Mesodermal cell (in vitro differentiated cells): ENCODE results near the gene FOXO4.
A peak's percentile ranks its signal among the peaks of the same experiment; 100 is the strongest.

Experiments
- H3K27ac ChIP-seq: 2 replicates; pipeline ENCODE4 v1.7.0; 2013; ENCODE audit warnings: mild to moderate bottlenecking, low read depth, low read length, moderate library complexity; ENCODE audit not compliant: severe bottlenecking
- H3K36me3 ChIP-seq: 2 replicates; pipeline ENCODE4 v1.7.1; 2013; ENCODE audit warnings: mild to moderate bottlenecking, low read length, moderate library complexity; ENCODE audit not compliant: control insufficient read depth, insufficient read depth
- H3K4me1 ChIP-seq: one replicate; pipeline ENCODE4 v1.7.1; 2013; ENCODE audit warnings: mild to moderate bottlenecking, low read length; ENCODE audit not compliant: insufficient read depth, control insufficient read depth, poor library complexity, severe bottlenecking
- H3K4me3 ChIP-seq: 2 replicates; pipeline ENCODE4 v1.7.0; 2013; ENCODE audit warnings: low read length, control low read depth, mild to moderate bottlenecking; ENCODE audit not compliant: insufficient read depth, poor library complexity, severe bottlenecking; ENCODE audit errors: extremely low read depth
- H3K9me3 ChIP-seq: 2 replicates; pipeline ENCODE4 v1.7.1; 2013; ENCODE audit warnings: mild to moderate bottlenecking, low read length, moderate library complexity; ENCODE audit not compliant: control insufficient read depth
- WGBS, 2 experiments: methylation state at CpG; one replicate each; pipeline ENCODE4 v1.1.5; 2013; ENCODE audit warnings: missing lambda C conversion rate in 2 of 2; ENCODE audit not compliant: insufficient coverage in 2 of 2; 5-methylcytosine and 5-hydroxymethylcytosine counted together

FOXO4 gene

GRCh38 chrX:71098951-71099506 lies 3.4 kb downstream of the FOXO4 start:
- H3K36me3 ChIP-seq: no peaks in the 10 kb centered on the region
- WGBS, 2 experiments: 0 to 14% methylated on average over 2 of the region's 5 CpGs

DNA sequence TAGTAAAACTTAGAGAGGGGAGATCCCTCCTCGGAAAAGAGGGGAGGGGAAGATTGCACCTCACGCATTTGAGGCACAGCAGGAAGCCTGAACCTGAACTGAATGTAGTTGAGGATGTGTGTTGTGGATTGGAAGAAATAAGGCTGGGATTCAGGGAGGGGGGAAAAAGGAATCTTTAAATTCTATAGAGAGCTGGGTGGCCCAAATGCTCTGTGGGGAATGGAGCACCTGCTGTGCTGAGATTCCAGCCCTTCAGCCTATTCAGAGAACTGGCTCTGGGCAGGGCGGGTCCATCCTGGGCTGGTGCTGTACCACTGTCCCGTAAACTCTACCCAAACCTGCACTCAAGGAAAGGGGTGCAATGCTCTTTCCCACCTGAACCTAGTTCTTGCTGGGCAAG lies 4.1 kb downstream of the FOXO4 start:
- H3K4me1 ChIP-seq: peaks cover 34% of the 10 kb centered on the region
- WGBS, 2 experiments: 21 to 31% methylated on average over 2 to 3 of the region's 4 CpGs
- no peak overlapping the region for H3K27ac ChIP-seq
- no peaks in the 10 kb centered on the region for H3K9me3 ChIP-seq
- H3K4me3 ChIP-seq: no peak overlapping the region
- H3K36me3 ChIP-seq: no peaks in the 10 kb centered on the region

More at GRCh38 chrX:71098951-71099506, 3.4 kb downstream of the FOXO4 start:
- Histone ChIP-seq H3K9me3 (no peaks in the 10 kb centered on the region), H3K4me1 (peaks cover 29% of the 10 kb centered on the region), H3K27ac (no peak overlapping the region), H3K4me3 (no peak overlapping the region)

DNA sequence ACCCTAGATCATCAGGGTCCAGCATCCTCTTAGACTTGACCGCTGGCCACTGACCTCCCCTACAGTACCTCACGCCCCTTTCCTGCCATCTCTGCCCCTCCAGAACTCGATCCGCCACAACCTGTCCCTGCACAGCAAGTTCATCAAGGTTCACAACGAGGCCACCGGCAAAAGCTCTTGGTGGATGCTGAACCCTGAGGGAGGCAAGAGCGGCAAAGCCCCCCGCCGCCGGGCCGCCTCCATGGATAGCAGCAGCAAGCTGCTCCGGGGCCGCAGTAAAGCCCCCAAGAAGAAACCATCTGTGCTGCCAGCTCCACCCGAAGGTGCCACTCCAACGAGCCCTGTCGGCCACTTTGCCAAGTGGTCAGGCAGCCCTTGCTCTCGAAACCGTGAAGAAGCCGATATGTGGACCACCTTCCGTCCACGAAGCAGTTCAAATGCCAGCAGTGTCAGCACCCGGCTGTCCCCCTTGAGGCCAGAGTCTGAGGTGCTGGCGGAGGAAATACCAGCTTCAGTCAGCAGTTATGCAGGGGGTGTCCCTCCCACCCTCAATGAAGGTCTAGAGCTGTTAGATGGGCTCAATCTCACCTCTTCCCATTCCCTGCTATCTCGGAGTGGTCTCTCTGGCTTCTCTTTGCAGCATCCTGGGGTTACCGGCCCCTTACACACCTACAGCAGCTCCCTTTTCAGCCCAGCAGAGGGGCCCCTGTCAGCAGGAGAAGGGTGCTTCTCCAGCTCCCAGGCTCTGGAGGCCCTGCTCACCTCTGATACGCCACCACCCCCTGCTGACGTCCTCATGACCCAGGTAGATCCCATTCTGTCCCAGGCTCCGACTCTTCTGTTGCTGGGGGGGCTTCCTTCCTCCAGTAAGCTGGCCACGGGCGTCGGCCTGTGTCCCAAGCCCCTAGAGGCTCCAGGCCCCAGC lies 5.2 kb downstream of the FOXO4 start:
- 66 to 81% methylated on average over 11 to 14 of the region's 31 CpGs for WGBS, 2 experiments
- Histone ChIP-seq H3K4me1 (peaks cover 35% of the 10 kb centered on the region), H3K36me3 (no peaks in the 10 kb centered on the region), H3K4me3 (no peak overlapping the region), H3K27ac (no peak overlapping the region), H3K9me3 (no peaks in the 10 kb centered on the region)

- Histone ChIP-seq H3K36me3 (no peaks in the 10 kb centered on the region), H3K4me1 (peaks cover 37% of the 10 kb centered on the region), H3K27ac (peak overlapping the region; percentile 81), H3K9me3 (no peaks in the 10 kb centered on the region), H3K4me3 (no peak overlapping the region)
- WGBS, 2 experiments: no CpG with 5 or more reads among the region's 3 CpGs
Measured at GRCh38 chrX:71102292-71102691, 6.6 kb downstream of the FOXO4 start.

DNA sequence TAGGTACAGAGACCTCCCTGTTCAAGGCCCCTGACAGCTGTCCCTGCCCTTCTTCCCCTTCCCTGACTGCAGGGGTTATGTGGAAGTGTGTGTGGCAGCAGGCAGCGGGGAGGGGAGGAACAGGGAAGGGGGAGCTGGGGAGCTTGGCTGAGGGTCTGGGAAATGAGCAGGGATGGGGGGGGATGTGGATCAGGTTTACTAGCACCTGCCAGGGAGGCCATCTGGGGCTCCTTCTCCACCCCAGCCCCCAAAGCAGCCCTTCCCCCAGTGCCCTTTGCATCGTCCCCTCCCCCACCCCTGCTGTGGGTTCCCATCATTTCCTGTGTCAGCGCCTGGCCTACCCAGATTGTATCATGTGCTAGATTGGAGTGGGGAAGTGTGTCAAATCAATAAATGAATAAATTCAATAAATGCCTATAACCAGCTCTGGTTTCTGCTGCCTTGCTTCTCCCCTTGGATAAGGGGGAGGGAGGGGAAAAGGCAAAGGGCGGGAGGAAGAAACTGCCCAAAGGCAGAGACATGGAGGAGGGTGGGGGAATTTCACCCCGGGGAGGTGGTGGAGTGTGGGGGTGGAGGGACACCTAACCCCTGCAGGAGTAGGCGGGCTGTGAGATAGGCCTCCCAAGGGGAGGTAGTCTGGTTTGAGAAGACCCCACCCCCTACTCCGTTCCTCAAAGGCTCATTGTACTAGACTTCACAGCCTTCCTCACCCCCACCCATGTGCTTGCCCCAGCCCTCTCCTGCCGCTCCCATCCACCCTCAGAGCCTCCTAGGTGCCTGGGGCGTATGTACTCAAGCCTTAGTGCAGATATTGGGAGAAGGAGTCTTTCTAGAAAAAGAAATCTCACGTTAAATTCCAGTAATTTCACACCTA lies 7.7 kb downstream of the FOXO4 start:
- Histone ChIP-seq H3K9me3 (no peaks in the 10 kb centered on the region), H3K4me1 (peaks cover 42% of the 10 kb centered on the region), H3K27ac (peak overlapping the region; percentile 81), H3K36me3 (no peaks in the 10 kb centered on the region), H3K4me3 (peak overlapping the region; percentile 21)
- no CpG with 5 or more reads among the region's 10 CpGs for WGBS, 2 experiments

GRCh38 chrX:71105628-71106027 lies 10.0 kb downstream of the FOXO4 start:
- H3K27ac ChIP-seq: no peak overlapping the region
- no peaks in the 10 kb centered on the region for H3K36me3 ChIP-seq
- no CpG with 5 or more reads among the region's 3 CpGs for WGBS, 2 experiments
- H3K9me3 ChIP-seq: no peaks in the 10 kb centered on the region
- peaks cover 34% of the 10 kb centered on the region for H3K4me1 ChIP-seq
- no peak overlapping the region for H3K4me3 ChIP-seq

DNA sequence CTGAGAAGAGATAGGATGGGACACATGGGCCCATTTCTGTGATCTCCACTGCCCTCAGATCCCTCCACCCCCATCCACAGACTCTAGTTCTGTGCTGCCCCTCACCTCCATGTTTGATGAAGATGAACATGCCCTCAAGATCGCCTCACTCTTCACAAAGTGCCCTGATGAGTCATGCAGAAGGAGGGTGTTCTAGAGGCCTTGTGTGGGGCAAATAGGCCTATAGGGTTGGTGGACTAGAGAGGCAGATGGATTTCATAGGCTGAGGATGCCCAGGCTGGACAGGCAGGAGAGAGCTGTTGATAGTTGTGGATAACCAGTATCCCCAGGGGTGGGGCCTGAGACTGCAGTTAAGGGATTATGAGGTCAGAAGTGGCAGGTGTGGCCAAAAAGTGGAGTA lies 10.8 kb downstream of the FOXO4 start, which contains the start of gene CXorf65:
CXorf65 (minus strand) TSS at position 314 of the 400 bp plus-strand sequence; CDS start at position 130, 184 bp downstream.
- no CpG with 5 or more reads among the region's 1 CpG for WGBS, 2 experiments
- H3K4me3 ChIP-seq: no peak within 1 kb of the TSS

DNA sequence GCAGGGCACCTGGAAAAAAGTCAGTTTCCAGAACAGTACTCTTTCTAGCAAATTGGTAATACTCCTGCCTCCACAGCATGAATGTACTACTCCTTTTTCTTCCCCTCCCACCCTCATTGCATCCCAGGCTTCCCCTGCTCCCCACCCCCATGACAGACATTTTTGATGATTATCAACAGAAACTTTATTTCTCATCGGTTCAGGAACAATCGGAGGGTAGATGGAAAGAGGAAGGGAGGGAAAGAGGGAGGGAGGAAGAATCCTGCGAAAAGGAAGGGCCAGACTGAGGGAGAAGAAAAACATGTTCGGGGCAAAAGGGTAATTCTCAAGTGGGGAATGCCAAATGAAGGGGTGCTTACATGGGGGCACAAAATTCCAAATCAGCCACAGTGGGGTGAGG lies 11.6 kb downstream of the FOXO4 start:
- Histone ChIP-seq H3K4me3 (no peak overlapping the region), H3K4me1 (peaks cover 25% of the 10 kb centered on the region), H3K9me3 (no peaks in the 10 kb centered on the region), H3K27ac (no peak overlapping the region), H3K36me3 (no peaks in the 10 kb centered on the region)
- 92 to 96% methylated on average over 2 of the region's 4 CpGs for WGBS, 2 experiments

More for the DNA sequence above, 10.8 kb downstream of the FOXO4 start, which contains the start of gene CXorf65:
- Histone ChIP-seq H3K9me3 (no peaks in the 10 kb centered on the region), H3K36me3 (no peaks in the 10 kb centered on the region), H3K4me1 (peaks cover 30% of the 10 kb centered on the region), H3K27ac (no peak within 1 kb of the TSS)

DNA sequence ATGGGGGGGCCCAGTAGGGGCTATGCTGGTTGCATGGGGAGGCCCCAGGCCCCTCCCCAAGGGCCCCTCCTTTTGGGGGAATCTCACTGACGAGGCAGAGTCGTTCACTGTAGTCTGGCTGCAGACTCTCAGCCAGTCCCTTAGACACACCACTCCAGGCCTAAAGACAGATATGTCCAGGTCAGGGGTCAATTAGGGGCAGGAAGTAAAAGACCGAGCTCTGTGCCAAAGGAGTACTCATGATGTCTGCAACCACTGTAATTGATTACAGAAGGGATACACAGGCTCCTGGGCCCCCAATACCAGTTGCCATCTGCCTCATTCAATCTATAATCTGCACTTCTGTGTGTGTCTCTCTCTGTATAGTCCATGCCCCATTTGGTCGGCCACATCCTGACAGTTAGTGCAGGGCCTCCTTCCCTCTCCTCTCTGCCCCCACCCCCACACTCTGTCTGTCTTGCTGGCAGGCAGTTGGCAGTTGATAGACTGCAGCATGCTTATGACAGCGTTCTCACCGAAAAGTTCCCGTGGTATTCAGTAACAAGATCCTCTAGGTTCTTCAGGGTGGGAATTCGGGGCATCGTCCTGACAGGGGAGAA lies 12.2 kb downstream of the FOXO4 start:
- peaks cover 20% of the 10 kb centered on the region for H3K4me1 ChIP-seq
- no peak overlapping the region for H3K4me3 ChIP-seq
- WGBS, 2 experiments: 58% methylated on average over 5 of the region's 9 CpGs; no CpG with 5 or more reads in 1 of the 2 experiments
- no peaks in the 10 kb centered on the region for H3K36me3 ChIP-seq
- no peaks in the 10 kb centered on the region for H3K9me3 ChIP-seq
- H3K27ac ChIP-seq: peak overlapping the region; percentile 36

- Histone ChIP-seq H3K4me3 (no peak overlapping the region), H3K27ac (no peak overlapping the region), H3K9me3 (no peaks in the 10 kb centered on the region), H3K36me3 (no peaks in the 10 kb centered on the region), H3K4me1 (peaks cover 14% of the 10 kb centered on the region)
- no CpG with 5 or more reads among the region's 6 CpGs for WGBS, 2 experiments
Measured at GRCh38 chrX:71109051-71109450, 13.4 kb downstream of the FOXO4 start.
